Ishikawa (cell line): Measurements from ENCODE around the gene PLPPR2.

ENCODE experiments used
- CEBPB ChIP-seq: IDR thresholded peaks from 2 replicates; pipeline ENCODE4 v1.6.1; 2012
- CREB1 ChIP-seq: IDR thresholded peaks from 2 replicates; pipeline ENCODE4 v1.6.1; 2012; ENCODE audit warnings: low read depth
- EGR1 ChIP-seq: IDR thresholded peaks from 2 replicates; pipeline ENCODE4 v1.6.1; 2012
- EP300 ChIP-seq: IDR thresholded peaks from 2 replicates; pipeline ENCODE4 v1.6.1; 2012; ENCODE audit warnings: borderline replicate concordance
- FOXM1 ChIP-seq: IDR thresholded peaks from 2 replicates; pipeline ENCODE4 v1.6.1; 2012; ENCODE audit warnings: low read depth, borderline replicate concordance
- NFIC ChIP-seq: IDR thresholded peaks from 2 replicates; pipeline ENCODE4 v1.6.1; 2012
- RAD21 ChIP-seq: IDR thresholded peaks from 2 replicates; pipeline ENCODE4 v1.6.1; 2012; ENCODE audit warnings: low read depth
- TAF1 ChIP-seq: IDR thresholded peaks from 2 replicates; pipeline ENCODE4 v1.6.1; 2012; ENCODE audit warnings: low read depth, mild to moderate bottlenecking
- TCF12 ChIP-seq: IDR thresholded peaks from 2 replicates; pipeline ENCODE4 v1.6.1; 2012; ENCODE audit warnings: low read depth
- TEAD4 ChIP-seq: IDR thresholded peaks from 2 replicates; pipeline ENCODE4 v1.6.1; 2012
- YY1 ChIP-seq: IDR thresholded peaks from 2 replicates; pipeline ENCODE4 v1.6.1; 2012; ENCODE audit warnings: low read depth
- ZBTB7A ChIP-seq: IDR thresholded peaks from 2 replicates; pipeline ENCODE4 v1.6.1; 2012; ENCODE audit warnings: low read depth
- TF ChIP-seq, protein P1 (sequence below): IDR thresholded peaks from 2 replicates; pipeline ENCODE4 v1.6.1; 2012
- TF ChIP-seq, protein P2 (sequence below): IDR thresholded peaks from 2 replicates; pipeline ENCODE4 v1.6.1; 2012
- TF ChIP-seq, protein P3 (sequence below): IDR thresholded peaks from 2 replicates; pipeline ENCODE4 v1.6.1; 2012; ENCODE audit warnings: low read depth, mild to moderate bottlenecking

PLPPR2 gene

DNA sequence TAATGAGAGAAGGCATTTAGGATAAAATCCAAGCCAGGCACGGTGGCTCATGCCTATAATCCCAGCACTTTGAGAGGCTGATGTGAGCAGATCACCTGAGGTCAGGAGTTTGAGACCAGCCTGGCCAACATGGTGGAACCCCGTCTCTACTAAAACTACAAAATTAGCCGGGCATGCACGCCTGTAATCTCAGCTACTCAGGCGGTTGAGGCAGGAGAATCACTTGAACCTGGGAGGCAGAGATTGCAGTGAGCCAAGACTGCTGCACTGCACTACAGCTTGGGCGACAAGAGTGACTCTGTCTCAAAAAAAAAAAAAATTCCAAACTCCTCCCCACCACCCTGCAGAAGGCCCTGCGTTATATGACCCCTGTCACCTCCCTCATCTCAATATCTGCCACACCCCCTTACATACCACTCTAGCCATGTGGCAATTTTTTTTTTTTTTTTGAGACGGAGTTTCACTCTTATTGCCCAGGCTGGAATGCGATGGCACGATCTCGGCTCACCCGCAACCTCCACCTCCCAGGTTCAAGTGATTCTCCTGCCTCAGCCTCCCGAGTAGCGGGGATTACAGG, 24.1 kb downstream of the PLPPR2 start:
- TF ChIP-seq, protein P1, sequence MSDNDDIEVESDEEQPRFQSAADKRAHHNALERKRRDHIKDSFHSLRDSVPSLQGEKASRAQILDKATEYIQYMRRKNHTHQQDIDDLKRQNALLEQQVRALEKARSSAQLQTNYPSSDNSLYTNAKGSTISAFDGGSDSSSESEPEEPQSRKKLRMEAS = 0 out of 2 replicates have a peak, but pooled peaks have one; percentile 29
- peak; percentile 54 for TF ChIP-seq TEAD4

DNA sequence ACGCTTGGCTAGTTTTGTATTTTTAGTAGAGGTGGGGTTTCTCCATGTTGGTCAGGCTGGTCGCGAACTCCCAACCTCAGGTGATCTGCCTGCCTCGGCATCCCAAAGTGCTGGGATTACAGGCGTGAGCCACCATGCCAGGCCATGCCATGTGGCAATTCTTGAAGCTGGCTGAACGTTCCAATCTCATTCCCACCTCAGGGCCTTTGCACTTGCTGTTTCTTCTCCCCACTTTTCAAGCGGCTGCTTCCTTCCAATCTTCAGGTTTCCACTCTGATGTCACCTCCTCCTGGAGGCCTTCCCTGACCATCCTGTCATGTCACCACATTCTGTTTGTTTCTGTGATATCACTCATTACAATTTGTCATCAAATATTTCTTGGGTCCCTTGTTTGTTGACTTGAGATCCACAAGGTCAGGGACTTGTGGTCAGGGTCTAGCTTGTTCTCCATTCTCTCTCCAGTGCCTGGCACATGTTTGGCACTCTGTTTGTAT, 24.7 kb downstream of the PLPPR2 start:
- no peak for TF ChIP-seq FOXM1
- no peak for TF ChIP-seq ZBTB7A
- TF ChIP-seq, protein P2, sequence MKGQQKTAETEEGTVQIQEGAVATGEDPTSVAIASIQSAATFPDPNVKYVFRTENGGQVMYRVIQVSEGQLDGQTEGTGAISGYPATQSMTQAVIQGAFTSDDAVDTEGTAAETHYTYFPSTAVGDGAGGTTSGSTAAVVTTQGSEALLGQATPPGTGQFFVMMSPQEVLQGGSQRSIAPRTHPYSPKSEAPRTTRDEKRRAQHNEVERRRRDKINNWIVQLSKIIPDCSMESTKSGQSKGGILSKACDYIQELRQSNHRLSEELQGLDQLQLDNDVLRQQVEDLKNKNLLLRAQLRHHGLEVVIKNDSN = no peak
- no peak for TF ChIP-seq TCF12
- TF ChIP-seq, protein P1 = peak; percentile 9; the same call in 1 of the 2 replicates
- TF ChIP-seq NFIC = no peak
- no peak for TF ChIP-seq EGR1
- no peak for TF ChIP-seq CEBPB

DNA sequence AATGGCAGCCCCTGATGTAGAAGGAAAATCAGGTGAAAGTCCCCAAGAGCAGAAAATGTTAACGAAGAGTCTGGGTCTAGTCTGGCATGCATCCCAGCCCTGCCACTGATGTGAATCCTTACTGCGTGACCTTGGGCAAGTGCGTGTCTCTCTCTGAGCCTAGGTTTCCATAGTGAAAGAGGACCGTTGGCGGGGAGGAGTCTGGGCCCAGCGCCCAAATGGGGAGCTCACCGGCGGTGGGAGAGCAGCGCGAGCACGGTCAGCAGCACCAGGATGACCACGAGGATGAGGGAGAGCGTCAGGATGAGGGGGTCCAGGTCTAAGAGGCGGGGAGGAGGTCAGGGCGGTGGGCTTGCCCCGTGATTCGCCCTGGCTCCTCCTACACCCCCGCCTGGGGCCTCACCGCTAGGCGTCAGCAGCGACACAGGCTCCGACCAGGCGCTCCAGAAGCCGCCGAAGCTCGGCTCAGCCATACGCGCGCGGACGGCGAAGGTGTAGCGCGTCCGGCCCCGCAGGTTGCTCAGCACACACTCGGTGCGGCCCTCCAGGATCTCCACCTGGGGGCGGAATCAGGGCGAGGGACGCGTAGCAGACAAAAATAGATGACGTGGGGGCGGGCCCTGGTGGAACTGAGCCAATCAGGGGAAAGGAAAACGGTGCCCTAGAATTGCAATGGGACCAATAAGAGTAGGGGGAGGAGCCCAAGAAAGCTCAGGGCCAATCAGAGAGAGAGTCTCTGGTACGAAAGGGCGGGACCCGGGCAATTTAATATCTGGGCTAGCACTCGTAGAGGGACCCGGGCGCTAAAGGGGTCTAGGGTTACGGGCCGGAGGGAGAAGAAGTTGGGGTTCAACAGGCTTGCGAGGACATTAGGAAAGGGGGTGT, 25.7 kb downstream of the PLPPR2 start:
- TF ChIP-seq TEAD4 (peak; percentile 45), TAF1 (peak; percentile 51; the same call in 1 of the 2 replicates), NFIC (0 out of 2 replicates have a peak, but pooled peaks have one; percentile 5), EP300 (no peak; the same call in 1 of the 2 replicates), FOXM1 (peak; percentile 15; the same call in 1 of the 2 replicates), EGR1 (peak; percentile 44; the same call in 1 of the 2 replicates), CREB1 (peak; percentile 52; the same call in 1 of the 2 replicates), RAD21 (peak; percentile 60), CEBPB (no peak), TCF12 (peak; percentile 41; the same call in 1 of the 2 replicates), ZBTB7A (0 out of 2 replicates have a peak, but pooled peaks have one; percentile 77), YY1 (peak; percentile 60; the same call in 1 of the 2 replicates)
- TF ChIP-seq, protein P3, sequence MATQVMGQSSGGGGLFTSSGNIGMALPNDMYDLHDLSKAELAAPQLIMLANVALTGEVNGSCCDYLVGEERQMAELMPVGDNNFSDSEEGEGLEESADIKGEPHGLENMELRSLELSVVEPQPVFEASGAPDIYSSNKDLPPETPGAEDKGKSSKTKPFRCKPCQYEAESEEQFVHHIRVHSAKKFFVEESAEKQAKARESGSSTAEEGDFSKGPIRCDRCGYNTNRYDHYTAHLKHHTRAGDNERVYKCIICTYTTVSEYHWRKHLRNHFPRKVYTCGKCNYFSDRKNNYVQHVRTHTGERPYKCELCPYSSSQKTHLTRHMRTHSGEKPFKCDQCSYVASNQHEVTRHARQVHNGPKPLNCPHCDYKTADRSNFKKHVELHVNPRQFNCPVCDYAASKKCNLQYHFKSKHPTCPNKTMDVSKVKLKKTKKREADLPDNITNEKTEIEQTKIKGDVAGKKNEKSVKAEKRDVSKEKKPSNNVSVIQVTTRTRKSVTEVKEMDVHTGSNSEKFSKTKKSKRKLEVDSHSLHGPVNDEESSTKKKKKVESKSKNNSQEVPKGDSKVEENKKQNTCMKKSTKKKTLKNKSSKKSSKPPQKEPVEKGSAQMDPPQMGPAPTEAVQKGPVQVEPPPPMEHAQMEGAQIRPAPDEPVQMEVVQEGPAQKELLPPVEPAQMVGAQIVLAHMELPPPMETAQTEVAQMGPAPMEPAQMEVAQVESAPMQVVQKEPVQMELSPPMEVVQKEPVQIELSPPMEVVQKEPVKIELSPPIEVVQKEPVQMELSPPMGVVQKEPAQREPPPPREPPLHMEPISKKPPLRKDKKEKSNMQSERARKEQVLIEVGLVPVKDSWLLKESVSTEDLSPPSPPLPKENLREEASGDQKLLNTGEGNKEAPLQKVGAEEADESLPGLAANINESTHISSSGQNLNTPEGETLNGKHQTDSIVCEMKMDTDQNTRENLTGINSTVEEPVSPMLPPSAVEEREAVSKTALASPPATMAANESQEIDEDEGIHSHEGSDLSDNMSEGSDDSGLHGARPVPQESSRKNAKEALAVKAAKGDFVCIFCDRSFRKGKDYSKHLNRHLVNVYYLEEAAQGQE = no peak
- TF ChIP-seq, protein P2 = no peak
- TF ChIP-seq, protein P1 = peak; percentile 81

DNA sequence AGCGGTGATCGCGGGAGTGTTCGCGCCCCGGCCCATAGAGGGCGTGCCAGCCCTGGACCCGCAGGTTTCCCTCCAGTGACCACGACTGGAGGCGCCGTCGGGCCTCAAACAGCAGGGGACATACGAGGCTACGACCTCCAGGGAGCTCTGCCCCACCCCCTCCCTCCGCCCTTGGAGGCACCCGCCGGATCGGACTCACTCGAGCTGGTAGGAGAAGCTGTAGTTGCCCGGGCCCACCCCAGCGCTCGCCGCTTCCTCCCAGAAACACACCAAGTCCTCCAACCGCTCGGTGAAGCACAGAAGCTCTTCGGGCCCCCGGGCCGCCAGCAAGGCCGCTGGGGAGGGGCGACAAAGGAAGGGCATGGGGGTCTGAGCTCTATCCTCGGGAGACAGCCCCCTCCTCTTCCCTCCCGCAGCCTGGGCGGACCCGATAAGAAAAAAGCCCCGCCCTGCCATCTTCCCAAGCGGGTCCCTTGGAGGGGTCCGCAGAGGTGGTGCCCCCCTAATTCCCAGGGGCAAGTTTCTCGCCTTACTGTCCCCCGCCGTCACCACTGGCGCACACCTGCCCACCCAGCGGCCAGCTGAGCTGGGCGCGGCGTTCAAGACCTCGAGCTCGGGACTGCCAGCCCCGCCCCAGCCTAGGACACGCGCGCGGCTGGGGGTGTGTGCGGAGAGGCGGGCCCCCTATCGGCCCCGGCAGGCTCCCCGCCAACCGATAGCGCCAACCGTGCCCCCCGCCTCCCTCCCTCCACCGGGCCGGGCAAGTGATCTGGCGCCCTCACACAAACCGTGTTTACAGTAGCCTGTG, 27.9 kb downstream of the PLPPR2 start:
- TF ChIP-seq, protein P2 = no peak
- no peak for TF ChIP-seq EGR1
- TF ChIP-seq, protein P3 = no peak
- TF ChIP-seq EP300 = no peak
- no peak for TF ChIP-seq CREB1
- TF ChIP-seq CEBPB = no peak
- 0 out of 2 replicates have a peak, but pooled peaks have one; percentile 16 for TF ChIP-seq TEAD4
- TF ChIP-seq TAF1 = no peak
- TF ChIP-seq, protein P1 = no peak
- TF ChIP-seq FOXM1 = no peak
- TF ChIP-seq ZBTB7A = peak; percentile 23; the same call in 1 of the 2 replicates
- TF ChIP-seq TCF12 = peak; percentile 46; the same call in 1 of the 2 replicates
- peak; percentile 51 for TF ChIP-seq RAD21
- TF ChIP-seq NFIC = no peak
- TF ChIP-seq YY1 = no peak
